OCI-LY7 (cell line): ENCODE measurements around the gene DUSP22.

ENCODE experiments used
- EZH2phosphoT487 ChIP-seq: fragments of 200-600 bp; sonication (generic); IDR thresholded peaks from 2 replicates; pipeline ENCODE4 v1.6.1; 2018; ENCODE audit warnings: low read depth, borderline replicate concordance, mild to moderate bottlenecking, mixed run types, antibody characterized with exemption, low read length, moderate library complexity, mixed read lengths
- TF ChIP-seq, protein P1 (sequence below): fragments of 200-600 bp; sonication (generic); conservative IDR thresholded peaks from 2 replicates; pipeline ENCODE4 v1.5.1; 2014; ENCODE audit warnings: mild to moderate bottlenecking, antibody characterized with exemption, low read length, moderate library complexity, mixed read lengths

DNA sequence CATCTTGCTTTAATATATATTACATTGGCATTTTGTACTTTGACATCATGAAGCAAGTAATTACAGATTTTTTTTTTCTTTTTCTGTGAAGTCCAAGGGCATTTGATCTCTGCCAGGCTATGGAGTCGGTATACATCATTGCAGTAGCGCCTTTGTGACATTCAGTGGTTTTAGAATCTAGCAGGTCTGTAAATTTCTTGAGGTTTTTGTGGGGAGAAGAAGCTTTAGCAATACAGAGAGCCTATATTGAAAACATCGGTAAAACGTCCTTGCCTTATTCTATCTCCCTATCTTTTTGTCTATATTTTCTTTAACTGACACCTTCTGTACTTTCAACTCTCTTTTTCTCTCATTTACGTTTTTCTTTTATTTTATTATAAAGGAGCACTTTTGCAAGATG, 47.2 kb downstream of the DUSP22 start:
- TF ChIP-seq, protein P1, sequence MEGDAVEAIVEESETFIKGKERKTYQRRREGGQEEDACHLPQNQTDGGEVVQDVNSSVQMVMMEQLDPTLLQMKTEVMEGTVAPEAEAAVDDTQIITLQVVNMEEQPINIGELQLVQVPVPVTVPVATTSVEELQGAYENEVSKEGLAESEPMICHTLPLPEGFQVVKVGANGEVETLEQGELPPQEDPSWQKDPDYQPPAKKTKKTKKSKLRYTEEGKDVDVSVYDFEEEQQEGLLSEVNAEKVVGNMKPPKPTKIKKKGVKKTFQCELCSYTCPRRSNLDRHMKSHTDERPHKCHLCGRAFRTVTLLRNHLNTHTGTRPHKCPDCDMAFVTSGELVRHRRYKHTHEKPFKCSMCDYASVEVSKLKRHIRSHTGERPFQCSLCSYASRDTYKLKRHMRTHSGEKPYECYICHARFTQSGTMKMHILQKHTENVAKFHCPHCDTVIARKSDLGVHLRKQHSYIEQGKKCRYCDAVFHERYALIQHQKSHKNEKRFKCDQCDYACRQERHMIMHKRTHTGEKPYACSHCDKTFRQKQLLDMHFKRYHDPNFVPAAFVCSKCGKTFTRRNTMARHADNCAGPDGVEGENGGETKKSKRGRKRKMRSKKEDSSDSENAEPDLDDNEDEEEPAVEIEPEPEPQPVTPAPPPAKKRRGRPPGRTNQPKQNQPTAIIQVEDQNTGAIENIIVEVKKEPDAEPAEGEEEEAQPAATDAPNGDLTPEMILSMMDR: no peak
- no peak for TF ChIP-seq EZH2phosphoT487
